SK-N-MC (cell line): ENCODE results near the gene OBSCN.

Experiments
- EZH2 ChIP-seq: fragments of 200-600 bp; sonication (generic); IDR thresholded peaks from one replicate; pipeline ENCODE4 v1.6.1; 2017; ENCODE audit warnings: antibody characterized with exemption
- POLR2AphosphoS5 ChIP-seq: IDR thresholded peaks from 2 replicates; pipeline ENCODE4 v1.6.1; 2012; ENCODE audit warnings: mild to moderate bottlenecking, low read depth, low read length, borderline replicate concordance

- TF ChIP-seq EZH2 (no peak), POLR2AphosphoS5 (no peak)
Measured at GRCh38 chr1:228262475-228262874, 54.6 kb downstream of the OBSCN start.
